Stomach (tissue), 9 donors: ENCODE results near the gene PERCC1. TPM values are rescaled to one million over a fixed set of nuclear protein-coding genes. Genes with fewer than 3 reads are reported as not detected.
"Not testable (repeated sequence)": the region's sequence is repeated elsewhere in the genome, so short reads cannot be mapped to it uniquely, and the experiment has no call there.

Experiments used
- DNase-seq, 2 donors: peaks; one replicate each; pipeline versions ENCODE4 v3.0.0 to v3.0.0-alpha.2; 2013 to 2019
- H3K27ac ChIP-seq, 5 donors: fragments of 200-600 bp in 4 of 5; sonication (generic) in 4 of 5; one replicate each; pipeline ENCODE4 v1.5.1; 2013 to 2019; ENCODE audit warnings: mild to moderate bottlenecking in 1 of 5, moderate library complexity in 1 of 5
- H3K27me3 ChIP-seq, 3 donors: fragments of 200-600 bp; sonication (generic); one replicate each; pipeline ENCODE4 v1.5.1; 2017 to 2019; ENCODE audit warnings: mixed run types in 1 of 3
- H3K36me3 ChIP-seq, 4 donors: fragments of 200-600 bp; sonication (generic); 1 replicate in 3 of 4; 2 replicates in 1 of 4; pipeline ENCODE4 v1.5.1; 2016 to 2019
- H3K4me1 ChIP-seq, 4 donors: fragments of 200-600 bp; sonication (generic); one replicate each; pipeline ENCODE4 v1.5.1; 2016 to 2019
- H3K4me3 ChIP-seq, 4 donors: fragments of 200-600 bp; sonication (generic) in 3 of 4; one replicate each; pipeline ENCODE4 v1.5.1; 2016 to 2019; ENCODE audit warnings: mild to moderate bottlenecking in 1 of 4
- H3K9me3 ChIP-seq, 4 donors: fragments of 200-600 bp; sonication (generic); one replicate each; pipeline ENCODE4 v1.5.1; 2016 to 2019
- EP300 ChIP-seq: sonication (generic); formaldehyde crosslinking; IDR thresholded peaks from one replicate; pipeline ENCODE4 v1.6.1; 2017; ENCODE audit warnings: antibody characterized with exemption
- POLR2A ChIP-seq, 4 donors: fragments of 450-650 bp; IDR thresholded peaks; one replicate each; pipeline ENCODE4 v1.6.1; 2016; ENCODE audit warnings: antibody characterized with exemption in 4 of 4, control low read depth in 2 of 4, mild to moderate bottlenecking in 1 of 4, moderate library complexity in 1 of 4
- POLR2AphosphoS5 ChIP-seq, 3 donors: sonication (generic); formaldehyde crosslinking; IDR thresholded peaks; one replicate each; pipeline ENCODE4 v1.6.1; 2016; ENCODE audit warnings: antibody characterized with exemption in 3 of 3
- WGBS, 5 donors: extraction: QIAGEN DNeasy Blood & Tissue Kit in 3 of 5; methylation state at CpG; one replicate each; pipeline versions ENCODE4 v1.1.5 to v1.1.7; 2013 to 2018; 5-methylcytosine and 5-hydroxymethylcytosine counted together
- intact Hi-C: fragments of 100-400 bp; cut with DNase I; formaldehyde crosslinking; loops from one replicate; pipeline ENCODE4 v1.15.1; 2023; ENCODE audit warnings: low total_unique reads
- polyA plus RNA-seq, 3 donors: library from polyadenylated mRNA; stranded (reverse); fragments of 200-250 nt; gene quantifications; one replicate each; pipeline ENCODE4 v1.2.3, GENCODE V29; 2013
- total RNA-seq, 5 donors: library from RNA; depleted of rRNA; stranded (reverse); fragments of >200 nt; gene quantifications; one replicate each; pipeline versions ENCODE4 v1.1.0 to v1.2.3, GENCODE V29; 2014 to 2016
- TF ChIP-seq, protein P1 (sequence below), 7 experiments: fragments of 450-650 bp in 4 of 7; fragments of 200-600 bp in 3 of 7; sonication (generic) in 3 of 7; IDR thresholded peaks; one replicate each; pipeline ENCODE4 v1.5.1; 2016 to 2019; ENCODE audit warnings: antibody characterized with exemption in 7 of 7, control low read depth in 2 of 7, mild to moderate bottlenecking in 1 of 7
- donor health status: healthy with polysubstance abuse.
- donor health status: Bipolar disorder and iron deficiency.
- donor health status: healthy.

PERCC1 gene
- total and polyA plus RNA-seq, 8 donors = 2.0 to 21.4 (median 3.3) TPM; not detected in 5

DNA sequence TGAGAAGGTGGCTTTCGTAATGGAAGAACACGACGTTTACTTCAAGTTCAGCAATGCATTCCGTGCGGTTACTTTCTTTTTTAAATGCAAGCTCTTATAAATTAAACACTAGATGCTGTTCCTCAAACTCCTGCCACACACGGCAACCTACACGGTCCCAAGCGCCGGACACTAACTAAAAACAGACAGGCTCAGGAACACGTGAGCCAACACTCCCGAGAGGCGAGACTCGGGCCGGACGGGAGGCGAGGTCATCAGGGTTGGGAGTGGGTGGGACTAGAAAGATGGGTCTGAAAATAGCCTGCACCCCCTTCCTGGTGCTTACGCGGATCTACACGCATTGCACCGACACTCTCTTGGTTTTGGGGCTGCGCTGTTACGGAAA lies 37.5 kb downstream of the PERCC1 start:
- Histone ChIP-seq H3K4me3 (no peak overlapping the region), H3K36me3 (peaks cover 0 to 27% (median 17%) of the 10 kb centered on the region in 4 donors), H3K4me1 (peaks cover under 1 to 50% (median 30%) of the 10 kb centered on the region in 4 donors), H3K27ac (no peak overlapping the region), H3K9me3 (no peaks in the 10 kb centered on the region), H3K27me3 (no peaks in the 10 kb centered on the region)
- 85 to 92% (median 89%) methylated on average over 22 of the region's 22 CpGs for WGBS, 5 donors
- TF ChIP-seq, protein P1, sequence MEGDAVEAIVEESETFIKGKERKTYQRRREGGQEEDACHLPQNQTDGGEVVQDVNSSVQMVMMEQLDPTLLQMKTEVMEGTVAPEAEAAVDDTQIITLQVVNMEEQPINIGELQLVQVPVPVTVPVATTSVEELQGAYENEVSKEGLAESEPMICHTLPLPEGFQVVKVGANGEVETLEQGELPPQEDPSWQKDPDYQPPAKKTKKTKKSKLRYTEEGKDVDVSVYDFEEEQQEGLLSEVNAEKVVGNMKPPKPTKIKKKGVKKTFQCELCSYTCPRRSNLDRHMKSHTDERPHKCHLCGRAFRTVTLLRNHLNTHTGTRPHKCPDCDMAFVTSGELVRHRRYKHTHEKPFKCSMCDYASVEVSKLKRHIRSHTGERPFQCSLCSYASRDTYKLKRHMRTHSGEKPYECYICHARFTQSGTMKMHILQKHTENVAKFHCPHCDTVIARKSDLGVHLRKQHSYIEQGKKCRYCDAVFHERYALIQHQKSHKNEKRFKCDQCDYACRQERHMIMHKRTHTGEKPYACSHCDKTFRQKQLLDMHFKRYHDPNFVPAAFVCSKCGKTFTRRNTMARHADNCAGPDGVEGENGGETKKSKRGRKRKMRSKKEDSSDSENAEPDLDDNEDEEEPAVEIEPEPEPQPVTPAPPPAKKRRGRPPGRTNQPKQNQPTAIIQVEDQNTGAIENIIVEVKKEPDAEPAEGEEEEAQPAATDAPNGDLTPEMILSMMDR (IDR thresholded peaks at IDR 0.05) = no peak
- no peak for TF ChIP-seq POLR2AphosphoS5 (IDR thresholded peaks at IDR 0.05)
- intact Hi-C loops = no loop called here
- DNase-seq = no peak

DNA sequence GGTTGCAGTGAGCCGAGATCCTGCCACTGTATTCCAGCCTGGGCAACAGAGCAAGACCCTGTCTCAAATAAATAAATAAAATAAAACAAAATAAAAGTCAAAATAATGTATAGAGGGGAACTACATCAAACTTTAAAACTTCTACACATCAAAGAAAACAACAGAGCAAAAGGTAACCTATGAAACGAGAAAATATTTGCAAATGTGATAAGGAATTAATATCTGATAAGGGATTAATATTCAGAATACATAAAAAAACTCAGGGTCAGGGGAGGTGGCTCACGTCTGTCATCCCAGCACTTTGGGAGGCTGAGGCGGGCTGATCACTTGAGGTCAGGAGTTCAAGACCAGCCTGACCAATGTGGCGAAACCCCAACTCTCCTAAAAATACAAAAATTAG lies 38.3 kb downstream of the PERCC1 start:
- Histone ChIP-seq H3K36me3 (peaks cover 0 to 20% (median 11%) of the 10 kb centered on the region in 4 donors), H3K27ac (peak overlapping the region in 1 of 5 donors; percentile 72), H3K4me1 (peaks cover 8 to 57% (median 37%) of the 10 kb centered on the region in 4 donors)
- H3K4me3 ChIP-seq, H3K9me3 ChIP-seq, intact Hi-C loops, H3K27me3 ChIP-seq, DNase-seq: not testable (repeated sequence)
- WGBS, 5 donors = 55 to 81% (median 64%) methylated on average over 5 of the region's 5 CpGs

DNA sequence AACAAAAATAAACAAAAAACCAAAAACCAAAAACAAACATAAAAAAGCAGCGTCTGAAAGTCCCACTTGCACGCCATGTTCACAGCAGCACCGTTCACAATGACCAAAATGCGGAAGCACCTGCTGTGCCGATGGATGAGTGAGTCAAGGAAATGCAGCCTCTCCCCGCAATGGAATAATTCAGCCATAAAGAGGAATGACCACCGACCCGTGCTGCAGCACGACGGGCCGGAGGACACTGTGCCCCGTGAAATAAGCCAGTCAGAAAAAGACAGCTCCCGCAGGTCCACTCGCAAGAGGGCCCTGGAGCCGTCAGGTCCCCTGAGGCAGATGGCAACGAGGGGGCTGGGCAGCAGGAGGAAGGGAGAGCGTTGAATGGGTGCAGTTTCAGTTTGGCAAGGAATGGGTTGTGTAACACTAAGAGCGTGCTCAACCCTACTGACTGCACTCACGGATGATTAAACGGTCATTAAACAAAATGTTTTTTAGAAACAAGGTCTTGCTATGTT lies 38.9 kb downstream of the PERCC1 start:
- Histone ChIP-seq H3K9me3 (no peaks in the 10 kb centered on the region), H3K36me3 (peaks cover 0 to 14% (median 5%) of the 10 kb centered on the region in 4 donors), H3K27ac (peak overlapping the region in 2 of 5 donors; percentile 67 to 72), H3K27me3 (no peaks in the 10 kb centered on the region), H3K4me3 (peak overlapping the region in 1 of 4 donors; percentile 3), H3K4me1 (peaks cover 10 to 61% (median 41%) of the 10 kb centered on the region in 4 donors)
- DNase-seq = no peak
- intact Hi-C loops = no loop called here
- TF ChIP-seq POLR2A (IDR thresholded peaks at IDR 0.05) (no peak), POLR2AphosphoS5 (IDR thresholded peaks at IDR 0.05) (no peak), EP300 (no peak)
- TF ChIP-seq, protein P1 (IDR thresholded peaks at IDR 0.05) = no peak
- 65 to 83% (median 77%) methylated on average over 20 of the region's 20 CpGs for WGBS, 5 donors

DNA sequence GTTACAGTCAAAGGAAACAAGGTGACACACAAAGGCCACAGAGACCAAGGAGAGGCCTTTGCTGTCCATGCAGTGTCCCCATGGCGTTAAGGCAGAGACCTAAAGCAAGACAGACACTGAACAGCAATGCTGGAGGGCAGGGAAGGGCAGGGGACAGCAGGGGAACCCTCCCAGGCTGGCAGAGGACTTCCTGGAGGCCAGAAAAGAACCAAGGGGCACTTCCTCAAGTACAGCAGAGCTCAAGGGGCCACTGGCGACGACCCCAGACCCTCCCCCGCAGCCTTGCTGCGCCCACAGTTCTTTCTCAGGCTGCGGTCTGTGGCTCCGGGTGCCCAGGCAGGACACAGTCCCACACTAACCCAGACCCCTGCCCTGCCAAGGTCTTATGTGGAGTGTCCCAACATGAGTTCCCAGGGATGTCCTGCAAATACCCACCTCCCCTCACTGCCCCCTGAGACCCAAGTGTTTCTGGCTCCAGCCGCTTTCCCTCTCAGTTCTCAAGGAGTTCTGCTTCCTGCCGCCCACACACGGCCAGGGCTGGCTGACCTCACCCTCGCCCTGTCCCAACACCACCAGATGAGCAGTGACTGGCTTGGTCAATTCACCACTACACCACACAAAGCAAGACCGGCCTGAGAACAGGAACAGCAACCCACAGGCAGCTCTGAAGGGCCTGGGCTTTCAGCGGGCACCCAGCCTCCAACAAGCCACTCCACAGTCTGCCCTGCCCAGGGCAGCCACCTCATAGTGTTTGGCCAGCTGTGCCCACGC lies 39.8 kb downstream of the PERCC1 start:
- peaks cover 0 to 6% (median 0%) of the 10 kb centered on the region in 4 donors for H3K36me3 ChIP-seq
- 65 to 80% (median 76%) methylated on average over 13 to 14 of the region's 14 CpGs for WGBS, 5 donors
- DNase-seq = no peak
- no peak overlapping the region for H3K4me3 ChIP-seq
- no peaks in the 10 kb centered on the region for H3K27me3 ChIP-seq
- intact Hi-C loops = no loop called here
- peaks cover 14 to 66% (median 47%) of the 10 kb centered on the region in 4 donors for H3K4me1 ChIP-seq
- H3K9me3 ChIP-seq = no peaks in the 10 kb centered on the region
- TF ChIP-seq, protein P1 (IDR thresholded peaks at IDR 0.05) = no peak
- H3K27ac ChIP-seq = peak overlapping the region in 2 of 5 donors; percentile 67 to 72
